ENCODE data around the gene CACNG3.

GRCh38 chr16:24318680-24319079, 62.5 kb downstream of the CACNG3 start:
- TF ChIP-seq, protein P1, sequence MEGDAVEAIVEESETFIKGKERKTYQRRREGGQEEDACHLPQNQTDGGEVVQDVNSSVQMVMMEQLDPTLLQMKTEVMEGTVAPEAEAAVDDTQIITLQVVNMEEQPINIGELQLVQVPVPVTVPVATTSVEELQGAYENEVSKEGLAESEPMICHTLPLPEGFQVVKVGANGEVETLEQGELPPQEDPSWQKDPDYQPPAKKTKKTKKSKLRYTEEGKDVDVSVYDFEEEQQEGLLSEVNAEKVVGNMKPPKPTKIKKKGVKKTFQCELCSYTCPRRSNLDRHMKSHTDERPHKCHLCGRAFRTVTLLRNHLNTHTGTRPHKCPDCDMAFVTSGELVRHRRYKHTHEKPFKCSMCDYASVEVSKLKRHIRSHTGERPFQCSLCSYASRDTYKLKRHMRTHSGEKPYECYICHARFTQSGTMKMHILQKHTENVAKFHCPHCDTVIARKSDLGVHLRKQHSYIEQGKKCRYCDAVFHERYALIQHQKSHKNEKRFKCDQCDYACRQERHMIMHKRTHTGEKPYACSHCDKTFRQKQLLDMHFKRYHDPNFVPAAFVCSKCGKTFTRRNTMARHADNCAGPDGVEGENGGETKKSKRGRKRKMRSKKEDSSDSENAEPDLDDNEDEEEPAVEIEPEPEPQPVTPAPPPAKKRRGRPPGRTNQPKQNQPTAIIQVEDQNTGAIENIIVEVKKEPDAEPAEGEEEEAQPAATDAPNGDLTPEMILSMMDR (IDR thresholded peaks at IDR 0.05; ENCODE audit: low read depth, low read length, poor library complexity, severe bottlenecking), result no peak
- no peak for TF ChIP-seq EZH2phosphoT487 (IDR thresholded peaks at IDR 0.05; ENCODE audit: borderline replicate concordance, low read length)

All from DOHH2 (cell line).